ENCODE data around the gene CELF6.
"Not testable (repeated sequence)": the region's sequence is repeated elsewhere in the genome, so short reads cannot be mapped to it uniquely, and the experiment has no call there.

The CELF6 gene

DNA sequence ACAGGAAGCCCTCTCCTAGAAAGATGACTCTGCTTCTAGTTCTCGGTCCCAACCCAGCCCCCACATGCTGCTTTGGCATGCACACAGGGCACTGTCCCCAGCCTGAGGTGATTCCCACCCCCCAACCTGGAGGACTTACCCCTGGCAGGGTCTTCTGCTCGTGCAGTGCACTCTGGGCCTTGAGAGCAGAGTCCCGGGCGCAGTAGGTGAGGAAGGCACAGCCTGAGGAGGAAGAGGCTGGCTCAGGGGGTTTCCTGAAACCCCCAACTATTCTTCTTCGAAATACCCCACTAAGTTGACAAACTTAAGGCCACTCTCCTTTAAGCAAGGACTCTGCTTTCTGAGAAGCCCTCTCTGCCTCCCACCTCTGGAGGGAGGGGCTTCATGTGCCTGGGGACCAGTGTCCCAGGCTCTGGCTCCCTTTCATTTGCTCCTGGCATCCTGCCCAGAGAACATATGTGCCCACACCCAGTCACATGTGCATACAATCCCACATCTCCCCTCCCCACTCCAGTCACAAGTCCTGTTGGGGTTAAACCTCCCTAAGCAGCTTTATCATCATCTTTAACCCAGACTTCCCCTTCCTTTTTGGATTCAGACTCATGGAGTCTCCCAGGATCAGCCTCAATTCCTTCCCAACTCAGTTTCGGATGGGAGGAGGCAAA is 4.1 kb downstream of the CELF6 start:
- DNase-seq, result no peak

DNA sequence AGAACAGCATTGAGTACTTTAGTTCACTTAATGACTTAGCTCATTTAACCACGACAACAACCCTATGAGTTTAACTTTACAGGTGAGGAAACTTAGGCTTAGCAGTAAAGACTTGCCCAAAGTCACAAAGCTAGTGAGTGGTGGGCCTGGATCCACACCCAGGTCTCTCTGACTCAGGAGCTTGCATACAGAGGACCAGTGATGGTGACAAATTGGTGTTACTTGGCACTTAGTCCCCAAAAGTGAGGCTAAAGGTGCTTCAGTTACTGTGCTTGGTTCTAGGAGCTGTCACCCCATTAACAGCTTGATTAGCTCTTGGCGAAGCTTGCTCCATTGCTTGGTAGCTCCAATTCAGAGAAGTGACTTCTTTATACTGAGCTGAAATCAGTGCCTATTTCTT is 6.1 kb downstream of the CELF6 start:
- DNase-seq, result no peak

DNA sequence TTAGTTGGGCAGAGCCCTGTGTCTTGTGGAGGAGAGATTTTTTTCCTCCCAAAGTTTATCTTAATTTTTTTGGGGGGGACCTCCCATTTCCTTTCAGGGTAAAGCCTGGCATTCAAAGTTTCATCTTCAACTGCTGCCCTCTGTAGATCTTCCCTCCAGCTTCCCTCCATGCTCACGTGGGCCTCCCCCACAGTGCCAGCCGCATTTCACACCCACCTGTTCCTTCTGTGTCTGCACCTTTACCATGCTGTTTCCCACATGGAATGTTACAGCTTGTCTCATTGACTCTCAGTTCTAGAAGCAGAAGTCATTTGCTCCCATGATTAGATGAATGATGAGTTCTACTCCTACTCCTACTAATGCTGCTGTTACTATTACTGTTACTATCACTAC is 6.5 kb downstream of the CELF6 start:
- no peak for DNase-seq

DNA sequence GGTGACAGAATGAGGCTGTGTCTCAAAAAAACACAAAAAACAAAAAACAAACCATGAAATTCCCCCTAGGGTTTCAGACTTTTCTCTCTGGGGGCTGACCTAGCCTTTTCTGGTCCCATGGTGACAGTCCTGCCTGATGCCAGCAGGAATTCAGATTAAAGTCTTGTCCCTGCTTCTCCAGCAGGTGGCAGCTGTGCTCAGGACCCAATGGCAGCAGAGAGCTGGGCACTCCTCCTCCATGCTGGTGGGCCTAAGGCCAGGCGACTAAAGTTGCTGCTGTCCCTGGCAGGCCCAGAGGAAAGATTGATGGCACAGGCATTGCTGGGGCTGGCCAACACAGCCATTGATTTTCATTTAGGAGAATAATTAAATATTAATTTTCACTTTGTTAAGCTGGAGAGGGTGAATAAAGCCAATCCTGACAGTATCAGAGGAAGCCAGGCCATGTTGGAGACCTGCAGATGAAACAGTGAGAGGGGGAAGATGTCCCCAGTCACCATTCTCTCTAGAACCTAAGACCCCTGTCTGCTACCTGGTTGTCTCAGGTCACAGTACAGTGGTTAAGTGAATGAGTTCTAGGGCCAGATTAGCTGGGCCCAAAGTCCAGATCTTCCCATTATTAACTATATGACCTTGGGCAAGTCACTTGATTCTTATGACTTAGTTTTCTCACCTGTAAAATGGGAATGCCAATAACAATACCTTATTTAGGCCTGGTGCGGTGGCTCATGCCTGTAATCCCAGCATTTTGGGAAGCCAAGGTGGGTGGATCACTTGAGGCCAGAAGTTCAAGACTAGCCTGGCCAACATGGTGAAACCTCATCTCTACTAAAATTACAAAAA is 7.1 kb downstream of the CELF6 start:
- DNase-seq, result no peak

DNA sequence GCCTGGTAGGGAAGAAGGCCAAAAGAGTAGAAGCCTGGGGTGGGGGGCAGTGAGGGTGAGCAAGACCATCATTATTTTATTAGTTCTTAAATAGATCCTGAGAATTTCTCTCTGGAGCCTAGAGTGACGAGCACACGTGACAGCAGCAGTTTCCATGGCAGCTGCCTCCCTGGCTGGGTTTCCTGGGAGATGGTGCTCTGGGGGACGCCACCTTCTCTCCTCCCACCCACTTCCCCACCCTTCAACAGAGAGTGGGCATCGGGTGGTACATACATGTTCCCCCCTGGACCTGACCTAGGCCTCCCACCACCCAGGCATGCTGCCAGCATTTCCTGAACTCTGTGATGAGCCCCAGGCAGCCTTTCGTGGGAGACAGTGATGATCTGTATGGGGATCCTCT is 12.9 kb downstream of the CELF6 start:
- DNase-seq, result no peak

DNA sequence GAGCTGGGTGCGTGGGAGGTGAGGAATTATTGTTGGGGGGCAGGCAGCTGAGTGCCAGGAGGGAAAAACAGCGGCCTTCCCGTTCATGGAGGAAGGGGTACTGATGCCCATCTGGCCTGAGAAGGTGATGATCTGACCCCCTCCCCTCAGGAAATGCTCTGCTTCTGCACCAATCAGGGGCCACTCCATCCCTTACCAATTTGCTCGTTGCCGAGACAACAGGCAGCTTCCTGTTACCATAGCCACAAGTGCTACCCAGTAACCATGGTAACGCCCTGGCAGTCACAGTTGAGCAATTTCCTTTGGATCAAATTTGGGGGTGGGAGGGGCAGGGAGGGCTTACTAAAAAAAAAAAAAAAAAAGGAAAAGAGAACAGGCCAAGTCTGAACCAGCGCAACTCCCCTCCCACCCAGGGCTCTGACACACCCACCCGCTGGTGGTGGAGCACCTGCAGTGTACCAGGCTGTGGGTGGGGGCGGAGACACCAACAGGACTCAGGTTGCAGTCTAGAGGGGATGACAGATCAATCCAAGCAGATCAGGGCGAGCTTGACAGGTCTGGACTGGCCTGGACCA is 13.7 kb downstream of the CELF6 start:
- DNase-seq, result no peak

DNA sequence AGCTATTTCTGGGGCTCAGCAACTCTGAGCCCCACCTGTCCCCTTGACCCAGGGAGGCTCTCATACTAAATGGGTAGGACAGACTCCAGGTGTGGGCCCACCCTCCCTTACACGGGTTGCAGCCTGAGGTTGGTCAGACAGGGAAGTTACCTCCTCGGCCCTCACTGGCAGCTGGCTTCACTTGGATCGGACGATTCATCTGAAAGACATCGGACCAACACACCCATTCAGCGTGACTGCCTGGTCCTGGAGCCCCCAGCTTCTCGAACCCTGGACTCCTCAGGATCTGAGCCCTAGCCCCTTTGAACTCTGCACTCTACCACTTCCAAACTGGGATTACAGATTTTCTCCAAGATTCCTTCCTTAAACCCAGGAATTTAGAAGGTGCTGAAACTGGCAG is 15.4 kb downstream of the CELF6 start:
- DNase-seq, result no peak

DNA sequence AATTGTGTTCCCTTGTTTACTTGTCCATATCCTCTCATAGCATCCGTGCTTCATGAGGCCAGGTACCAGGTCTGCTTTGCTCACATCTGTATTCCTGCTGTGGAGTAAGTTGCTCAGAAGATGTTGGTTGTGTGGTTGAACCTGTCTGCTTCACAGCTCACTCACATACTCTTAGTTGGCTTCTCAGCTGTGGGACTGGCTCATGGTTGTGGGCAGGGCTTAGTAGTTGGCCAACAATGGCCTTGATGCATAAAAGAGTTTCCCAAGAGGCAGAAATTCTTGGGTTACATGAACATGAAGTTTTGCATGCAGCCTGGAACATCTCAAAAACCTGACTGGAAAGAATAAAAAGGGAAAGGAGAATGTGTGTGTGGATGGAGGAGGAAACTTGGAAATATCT is 17.0 kb downstream of the CELF6 start:
- no peak for DNase-seq

DNA sequence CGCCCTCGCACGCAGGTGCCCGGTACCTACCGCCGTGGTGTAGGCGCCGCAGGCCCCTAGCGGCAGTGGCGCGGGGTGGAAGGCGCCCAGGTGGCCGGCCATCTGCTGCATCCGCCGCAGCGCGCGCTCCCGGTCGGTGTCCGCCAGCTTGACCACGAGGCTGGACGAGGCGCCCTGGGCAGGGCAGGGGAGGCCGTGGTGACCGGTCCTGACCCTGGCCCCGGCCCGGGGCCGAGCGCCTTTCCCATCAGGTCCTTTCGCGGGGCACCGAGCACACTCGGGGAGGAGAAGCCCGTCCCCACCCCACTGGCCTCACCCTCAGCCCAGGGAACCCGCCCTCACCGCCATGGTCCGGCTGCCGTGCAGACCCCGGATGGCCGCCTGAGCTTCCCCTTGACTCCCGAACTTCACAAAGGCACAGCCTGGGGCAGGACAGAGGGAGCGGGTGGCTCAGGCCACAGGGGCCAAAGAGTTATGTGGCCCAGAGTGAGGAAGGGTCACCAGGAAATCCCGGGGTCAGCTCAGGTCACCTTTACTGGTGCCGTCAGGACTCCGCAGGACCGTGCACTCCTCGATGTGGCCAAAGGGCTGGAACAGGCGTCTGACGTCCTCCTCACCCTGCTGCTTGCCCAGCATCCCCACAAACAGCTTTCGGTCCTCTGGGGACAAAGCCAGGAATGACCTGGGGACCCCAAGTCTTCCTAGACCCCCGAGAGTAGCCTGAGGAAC is 30.2 kb downstream of the CELF6 start:
- no peak for DNase-seq

DNA sequence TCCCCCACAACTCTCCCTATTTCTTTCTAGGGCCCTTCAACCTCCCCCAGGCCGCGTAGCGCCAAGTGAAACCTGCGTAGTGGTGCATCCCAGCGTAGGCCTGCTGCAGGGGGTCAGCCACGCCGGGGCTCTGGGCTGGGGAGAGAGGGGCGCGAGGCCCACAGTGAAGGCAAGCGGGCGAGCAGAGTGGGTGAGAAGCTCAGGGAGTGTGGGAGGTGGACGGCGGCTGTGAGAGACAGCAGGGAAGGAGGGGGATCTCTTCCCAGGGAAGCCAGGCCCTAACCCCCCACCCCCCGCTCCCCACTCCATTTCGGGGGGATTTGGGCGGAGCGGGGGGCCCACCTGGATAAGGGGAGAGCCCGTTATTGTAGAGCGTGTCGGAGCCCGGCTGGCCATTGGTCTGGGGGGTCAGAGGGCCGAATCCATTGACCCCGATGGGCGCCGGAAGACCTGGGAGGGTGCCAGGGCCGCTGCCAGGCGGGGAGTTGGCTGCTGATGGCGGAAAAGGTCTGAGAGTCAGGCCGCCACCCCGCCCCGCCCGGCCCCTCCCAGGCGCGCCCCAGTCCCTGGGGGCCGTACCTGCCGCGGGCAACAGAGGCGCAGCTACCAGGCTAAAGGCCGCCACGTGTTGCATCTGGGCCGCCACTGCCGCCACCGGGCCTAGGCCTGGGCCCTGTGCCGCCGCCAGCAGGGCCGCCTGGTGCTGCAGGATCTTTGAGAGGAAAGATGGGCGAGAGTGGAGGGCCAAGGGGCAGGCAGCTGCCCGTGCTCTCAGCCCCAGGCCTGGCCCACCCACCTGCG is 31.0 kb downstream of the CELF6 start:
- no peak for DNase-seq

DNA sequence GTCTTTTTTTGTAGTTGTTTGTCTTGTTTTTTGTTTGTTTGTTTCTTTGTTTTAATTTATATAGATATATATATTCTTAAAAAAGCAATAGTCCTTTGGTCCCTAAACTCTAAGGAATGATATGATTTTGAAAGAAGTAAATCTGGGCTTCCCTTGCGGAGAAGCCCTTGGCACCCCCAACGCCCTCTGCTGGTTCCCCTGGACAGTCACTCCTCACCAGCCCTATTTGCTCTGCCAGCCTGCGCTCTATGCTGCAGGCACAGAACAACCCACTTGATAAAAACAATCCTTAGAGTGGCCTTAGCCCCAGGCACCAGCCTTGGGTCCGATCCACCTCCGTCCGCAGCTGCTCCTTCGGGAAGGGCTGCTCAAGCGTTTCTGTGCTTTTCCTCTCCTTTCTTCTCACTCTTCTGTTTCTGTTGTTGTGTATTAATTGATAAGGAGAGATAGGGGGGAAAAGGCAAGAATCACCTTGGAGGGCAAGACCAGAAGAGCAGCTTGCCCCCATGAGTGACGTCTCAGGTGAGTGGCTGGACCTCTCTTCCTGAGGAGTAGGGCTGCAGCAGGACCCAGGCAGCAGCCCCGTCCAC is 33.9 kb downstream of the CELF6 start:
- no peak for DNase-seq

DNA sequence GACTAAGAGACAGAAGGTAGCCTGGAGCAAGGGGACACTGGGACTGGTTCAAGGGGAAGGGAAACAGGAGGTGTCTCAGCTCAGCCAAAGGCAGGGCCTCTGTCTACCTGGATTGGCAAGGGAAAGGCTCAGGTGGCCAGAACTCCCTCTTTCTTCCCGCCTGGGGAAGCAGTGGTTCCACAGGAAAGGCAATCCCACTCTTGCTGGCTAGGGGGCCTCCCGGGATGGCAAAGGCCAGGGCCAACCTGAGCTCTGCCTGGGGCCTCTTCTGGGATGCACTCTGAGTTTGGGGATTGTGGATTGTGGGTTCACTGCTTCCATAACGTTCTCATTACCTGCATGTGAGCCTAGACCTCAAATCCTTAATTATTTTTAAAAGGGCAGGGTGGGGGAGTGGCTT is 34.6 kb downstream of the CELF6 start:
- DNase-seq, result no peak

DNA sequence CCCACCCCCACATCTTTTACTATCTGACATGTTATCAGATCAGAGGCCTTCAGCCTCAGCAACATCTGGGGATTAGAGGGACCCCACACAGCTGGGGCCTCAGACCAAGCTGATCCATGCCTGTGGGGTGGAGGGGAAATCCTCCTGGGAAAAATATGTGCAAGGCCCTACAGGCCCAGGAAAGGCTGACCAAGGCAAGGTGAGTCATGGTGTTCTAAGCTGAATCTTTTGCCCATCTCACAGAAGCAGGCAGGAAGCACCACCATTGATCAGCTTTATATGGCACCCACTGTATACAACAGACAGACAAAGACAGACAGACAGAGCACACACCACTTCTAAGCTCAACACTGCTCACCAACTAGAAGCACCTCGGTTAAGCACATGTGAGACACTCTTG is 35.2 kb downstream of the CELF6 start:
- no peak for DNase-seq

DNA sequence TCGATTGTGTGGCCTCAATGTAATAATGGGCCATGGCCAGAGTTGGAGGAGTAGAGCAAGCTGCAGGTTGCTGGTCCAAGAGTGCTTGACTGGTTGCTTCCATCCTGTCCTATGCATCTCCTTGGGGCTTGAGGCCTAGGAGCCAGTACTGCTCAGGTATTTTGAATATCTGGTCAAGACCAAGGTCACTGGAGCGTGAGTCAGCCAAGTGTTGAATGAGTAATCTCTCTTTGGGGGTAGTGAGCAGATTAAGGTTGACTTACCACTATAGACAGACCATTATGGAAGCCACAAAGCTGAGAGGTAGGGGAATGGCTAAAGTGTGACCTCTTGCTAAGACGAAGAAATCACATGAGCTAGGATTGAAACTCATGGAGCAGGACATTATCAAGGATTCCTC is 38.2 kb downstream of the CELF6 start:
- no peak for DNase-seq

DNA sequence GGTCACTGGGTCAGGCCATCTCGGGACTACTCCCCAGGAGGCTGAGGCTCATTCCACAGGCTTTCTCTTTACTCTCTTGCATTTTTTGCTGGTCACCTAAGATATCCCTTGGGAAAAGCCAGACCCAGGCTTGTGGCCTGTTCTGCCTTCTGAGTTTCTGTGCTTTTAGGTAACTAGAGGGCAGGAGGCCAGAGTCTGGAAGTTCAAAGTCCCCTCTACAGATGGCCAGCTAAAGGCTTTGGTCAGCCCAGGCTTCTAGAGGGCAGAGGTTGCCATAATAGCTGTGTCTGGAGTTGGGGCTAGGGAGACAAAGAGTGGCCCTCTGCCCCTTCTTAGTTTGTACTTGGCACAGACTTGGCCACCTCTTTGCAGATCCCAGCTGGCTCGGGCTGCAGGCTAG is 39.2 kb downstream of the CELF6 start:
- no peak for DNase-seq

DNA sequence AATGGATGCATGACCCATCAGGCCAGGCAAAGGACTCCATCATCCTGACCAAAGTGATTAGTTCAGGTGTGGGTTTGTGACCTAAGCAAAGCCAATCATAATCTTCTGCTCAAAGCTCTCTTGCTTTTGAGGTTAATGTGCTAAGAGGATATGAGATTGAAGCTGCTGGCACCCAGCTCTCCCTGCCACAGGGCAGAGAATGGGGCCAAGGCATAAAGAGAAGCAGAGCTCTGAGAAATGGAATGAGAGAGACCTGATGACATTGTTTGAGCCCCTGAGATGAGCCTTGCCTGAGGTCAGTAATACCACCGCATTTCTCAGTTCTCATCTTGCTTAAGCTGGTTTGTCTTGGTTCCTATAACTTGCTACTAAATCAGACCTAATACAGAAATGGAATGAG is 41.2 kb downstream of the CELF6 start:
- no peak for DNase-seq

DNA sequence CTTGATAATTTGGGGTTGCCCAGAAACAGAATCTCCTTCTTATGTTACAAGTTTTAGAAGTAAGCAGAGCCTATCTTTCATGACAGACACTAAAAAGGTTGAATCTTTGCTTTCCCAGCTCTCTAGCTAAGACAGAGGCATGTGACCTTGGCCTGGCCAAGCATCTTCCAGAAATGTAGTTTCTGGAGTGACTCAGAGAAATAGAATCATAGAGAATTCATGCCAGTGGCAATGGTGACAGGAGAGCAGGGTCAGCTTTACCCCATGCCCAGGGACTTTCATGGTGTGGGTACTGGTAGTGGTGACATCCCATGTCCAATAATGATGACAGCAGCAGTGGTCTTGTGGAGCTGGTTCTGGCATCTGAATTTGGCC is 43.6 kb downstream of the CELF6 start:
- no peak for DNase-seq

DNA sequence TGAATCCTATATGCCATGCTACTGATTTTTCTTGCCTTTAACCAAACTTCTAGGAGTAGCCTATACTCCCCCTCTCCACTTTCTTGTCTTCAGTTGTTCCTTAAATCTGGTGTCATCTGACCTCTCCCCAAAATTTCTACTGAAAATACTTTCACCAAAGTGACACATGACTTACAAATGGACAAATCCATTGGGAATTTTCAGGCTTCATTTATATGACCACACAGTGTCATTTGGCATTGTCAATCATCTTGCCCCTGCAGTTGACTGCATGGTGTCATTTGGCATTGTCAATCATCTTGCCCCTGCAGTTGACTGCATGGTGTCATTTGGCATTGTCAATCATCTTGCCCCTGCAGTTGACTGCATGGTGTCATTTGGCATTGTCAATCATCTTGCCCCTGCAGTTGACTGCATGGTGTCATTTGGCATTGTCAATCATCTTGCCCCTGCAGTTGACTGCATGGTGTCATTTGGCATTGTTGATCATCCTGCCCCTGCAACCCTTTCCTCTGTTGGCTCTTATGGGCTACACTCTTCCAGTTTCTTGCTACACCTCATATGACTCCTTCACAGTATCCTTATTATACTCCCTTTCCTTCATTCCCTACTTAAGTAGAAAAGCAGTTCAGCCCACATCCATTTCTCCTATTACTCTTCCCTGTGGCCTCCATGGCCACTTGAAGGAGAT is 44.2 kb downstream of the CELF6 start:
- DNase-seq, result not testable (repeated sequence)

DNA sequence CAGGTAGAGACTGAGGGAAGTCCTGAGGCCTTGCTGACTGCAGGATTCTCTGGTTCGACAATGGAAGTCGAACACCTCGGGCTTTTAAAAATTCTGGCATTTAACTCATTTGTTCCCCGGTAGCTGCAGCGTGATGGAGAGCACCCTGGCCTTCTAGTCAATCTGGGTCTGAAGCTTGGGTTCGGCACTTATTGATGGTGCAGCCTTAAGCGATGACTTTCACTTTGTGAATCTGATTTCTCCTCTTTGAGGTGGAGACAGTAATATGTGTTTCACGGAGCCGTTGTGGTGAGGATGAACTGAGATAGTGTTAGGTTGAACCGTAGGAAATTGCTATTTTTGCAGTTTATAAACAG is 47.0 kb downstream of the CELF6 start:
- no peak for DNase-seq

DNA sequence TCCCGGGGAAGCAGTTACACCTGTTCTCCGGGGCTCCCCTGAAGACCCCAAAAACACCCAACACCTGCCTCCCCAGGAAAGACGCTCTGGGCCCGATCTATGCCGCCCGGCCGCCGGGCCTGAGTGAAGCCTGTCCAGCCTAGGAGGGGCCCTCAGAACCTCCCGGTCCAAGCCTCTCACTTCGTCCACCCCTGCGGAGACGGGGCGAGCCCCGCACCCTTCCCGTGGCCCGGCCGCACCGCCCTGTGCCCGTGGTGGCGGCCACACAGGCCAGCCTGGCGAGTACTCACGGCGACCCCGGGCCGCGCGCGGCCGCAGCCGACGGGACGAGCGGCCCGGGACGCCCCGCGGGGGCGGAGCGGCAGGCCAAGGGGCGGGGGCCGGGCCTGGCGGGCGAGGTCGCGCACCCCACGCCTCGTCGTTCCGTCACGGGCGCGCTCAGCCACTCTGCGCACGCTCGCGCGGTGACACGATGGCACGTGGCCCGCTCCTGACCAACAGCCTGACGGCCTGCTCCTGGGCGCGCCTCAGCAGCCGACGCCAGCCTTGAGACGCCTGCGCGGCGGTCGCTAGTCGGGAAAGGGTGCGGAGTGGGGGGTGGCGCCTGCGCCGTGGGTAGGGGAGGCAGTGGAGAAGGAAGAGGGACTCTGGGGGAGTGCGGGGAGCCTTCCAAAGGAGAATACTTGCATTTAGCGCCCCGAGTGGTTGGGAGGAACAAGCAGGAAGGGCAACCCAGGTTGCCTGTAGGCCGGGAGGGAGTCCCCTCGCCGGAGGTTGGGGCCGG is 47.6 kb downstream of the CELF6 start, which contains the start of gene PARP6:
TSS of gene PARP6 (minus strand) at position 342 of the 784 bp plus-strand sequence. CDS start 5,077 bp downstream, outside the sequence.
- peak; percentile 95 for DNase-seq

DNA sequence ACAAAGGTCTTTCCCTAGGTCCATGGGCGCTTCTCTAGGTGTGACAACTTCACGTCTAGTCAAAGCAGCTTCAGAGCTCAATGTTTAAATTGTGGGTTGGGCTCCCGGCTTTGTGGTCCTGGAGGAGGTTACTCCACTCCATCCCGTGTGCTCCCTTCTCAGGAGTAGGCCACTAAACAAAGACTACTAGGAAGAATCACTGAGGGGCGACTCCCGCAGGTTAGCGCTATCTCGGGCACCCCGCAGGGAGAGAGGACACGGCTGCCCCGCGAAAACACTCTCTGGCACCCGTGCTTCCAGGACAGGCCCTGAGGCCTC is 48.1 kb downstream of the CELF6 start:
- DNase-seq, result no peak

All from GF-D8 (cell line).